KMS-11 (cell line): Measurements from ENCODE around the gene PCP4L1.

Experiments used
- H2AFZ ChIP-seq: fragments of 200-600 bp; sonication (generic); 2 replicates; pipeline ENCODE4 v1.6.1; 2016; ENCODE audit warnings: antibody characterized with exemption, mixed run types, low read depth
- H3K27ac ChIP-seq: fragments of 200-600 bp; sonication (generic); 2 replicates; pipeline ENCODE4 v1.6.1; 2016; ENCODE audit warnings: mild to moderate bottlenecking, mixed run types
- H3K27me3 ChIP-seq: fragments of 200-600 bp; sonication (generic); 2 replicates; pipeline ENCODE4 v1.6.1; 2017; ENCODE audit warnings: mild to moderate bottlenecking, low read depth, mixed run types, moderate library complexity; ENCODE audit not compliant: insufficient read depth
- H3K36me3 ChIP-seq: fragments of 200-600 bp; sonication (generic); 2 replicates; pipeline ENCODE4 v1.6.1; 2017; ENCODE audit warnings: mild to moderate bottlenecking, mixed run types; ENCODE audit not compliant: insufficient read depth
- H3K4me1 ChIP-seq: fragments of 200-600 bp; sonication (generic); 2 replicates; pipeline ENCODE4 v1.6.1; 2016; ENCODE audit warnings: mild to moderate bottlenecking, low read depth, mixed run types; ENCODE audit not compliant: poor library complexity, severe bottlenecking
- H3K4me2 ChIP-seq: fragments of 200-600 bp; sonication (generic); 2 replicates; pipeline ENCODE4 v1.7.0; 2016; ENCODE audit warnings: mild to moderate bottlenecking, mixed run types
- H3K4me3 ChIP-seq: fragments of 200-600 bp; sonication (generic); IDR thresholded peaks from 2 replicates; pipeline ENCODE4 v1.6.1; 2017; ENCODE audit warnings: low read depth, low read length, mixed read lengths; ENCODE audit not compliant: insufficient read depth
- H3K79me2 ChIP-seq: fragments of 200-600 bp; sonication (generic); 2 replicates; pipeline ENCODE4 v1.6.1; 2016; ENCODE audit warnings: low read depth, mixed run types; ENCODE audit not compliant: insufficient read depth
- H3K9ac ChIP-seq: fragments of 200-600 bp; sonication (generic); 2 replicates; pipeline ENCODE4 v1.6.1; 2016; ENCODE audit warnings: mild to moderate bottlenecking, mixed run types
- H4K20me1 ChIP-seq: fragments of 200-600 bp; sonication (generic); 2 replicates; pipeline ENCODE4 v1.6.1; 2016; ENCODE audit warnings: mild to moderate bottlenecking, mixed run types; ENCODE audit not compliant: insufficient read depth
- TF ChIP-seq, protein P1 (sequence below): fragments of 200-600 bp; sonication (generic); conservative IDR thresholded peaks from 2 replicates; pipeline ENCODE4 v1.6.1; 2017; ENCODE audit warnings: low read depth, mild to moderate bottlenecking, antibody characterized with exemption, low read length, moderate library complexity, mixed read lengths

PCP4L1 gene

DNA sequence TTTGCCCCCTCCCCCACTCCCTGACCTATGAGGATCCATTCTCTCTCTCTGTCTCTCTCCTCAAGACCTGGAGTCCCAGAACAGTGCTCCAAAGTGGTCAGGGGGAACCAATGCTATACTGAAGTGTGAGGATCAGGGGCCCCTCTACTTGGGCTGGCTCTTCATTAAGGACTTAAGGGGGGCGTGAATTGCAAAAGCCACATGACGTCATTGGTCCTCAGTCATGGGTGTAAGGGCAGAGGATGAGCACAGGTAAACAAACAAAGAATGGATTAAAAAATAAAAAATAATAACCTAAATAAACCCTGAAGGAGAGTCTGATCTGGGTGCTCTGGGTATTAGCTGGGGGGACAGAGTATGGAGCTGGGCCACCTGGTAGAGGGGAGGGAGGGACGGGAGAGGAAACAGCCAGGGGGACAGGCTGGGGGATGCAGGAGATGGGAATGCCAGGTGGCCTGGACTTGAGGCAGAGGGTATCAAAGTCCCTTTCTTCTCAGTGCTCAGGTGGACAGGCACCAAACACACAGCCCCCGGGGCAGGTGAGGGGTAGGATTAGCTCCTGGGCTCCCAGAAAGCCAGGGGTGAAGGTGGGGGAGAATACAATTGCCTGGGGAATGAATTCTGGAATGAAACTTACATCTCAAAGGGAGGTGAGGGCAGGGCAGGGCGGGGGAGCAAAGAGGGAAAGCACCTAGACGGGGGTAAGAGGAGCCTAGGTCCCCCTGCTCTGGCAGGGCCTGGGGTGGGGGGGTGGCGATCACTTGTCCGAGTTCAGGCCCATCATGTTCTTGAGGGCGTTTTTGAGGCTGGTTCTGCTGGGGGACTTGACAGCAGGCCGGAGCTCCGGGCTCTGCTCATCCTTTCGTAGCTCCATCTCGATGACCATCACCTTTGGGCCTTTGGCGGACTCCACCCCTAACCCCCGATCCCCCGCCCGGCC, 46.7 kb downstream of the PCP4L1 start:
- H3K79me2 ChIP-seq: no peaks in the 10 kb centered on the region
- peaks cover 7% of the 10 kb centered on the region for H3K4me1 ChIP-seq
- no peak overlapping the region for H3K4me3 ChIP-seq
- H3K27me3 ChIP-seq: no peaks in the 10 kb centered on the region
- H3K27ac ChIP-seq: no peak overlapping the region
- H3K4me2 ChIP-seq: no peak overlapping the region
- H3K9ac ChIP-seq: no peak overlapping the region
- TF ChIP-seq, protein P1, sequence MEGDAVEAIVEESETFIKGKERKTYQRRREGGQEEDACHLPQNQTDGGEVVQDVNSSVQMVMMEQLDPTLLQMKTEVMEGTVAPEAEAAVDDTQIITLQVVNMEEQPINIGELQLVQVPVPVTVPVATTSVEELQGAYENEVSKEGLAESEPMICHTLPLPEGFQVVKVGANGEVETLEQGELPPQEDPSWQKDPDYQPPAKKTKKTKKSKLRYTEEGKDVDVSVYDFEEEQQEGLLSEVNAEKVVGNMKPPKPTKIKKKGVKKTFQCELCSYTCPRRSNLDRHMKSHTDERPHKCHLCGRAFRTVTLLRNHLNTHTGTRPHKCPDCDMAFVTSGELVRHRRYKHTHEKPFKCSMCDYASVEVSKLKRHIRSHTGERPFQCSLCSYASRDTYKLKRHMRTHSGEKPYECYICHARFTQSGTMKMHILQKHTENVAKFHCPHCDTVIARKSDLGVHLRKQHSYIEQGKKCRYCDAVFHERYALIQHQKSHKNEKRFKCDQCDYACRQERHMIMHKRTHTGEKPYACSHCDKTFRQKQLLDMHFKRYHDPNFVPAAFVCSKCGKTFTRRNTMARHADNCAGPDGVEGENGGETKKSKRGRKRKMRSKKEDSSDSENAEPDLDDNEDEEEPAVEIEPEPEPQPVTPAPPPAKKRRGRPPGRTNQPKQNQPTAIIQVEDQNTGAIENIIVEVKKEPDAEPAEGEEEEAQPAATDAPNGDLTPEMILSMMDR: no peak
- no peaks in the 10 kb centered on the region for H4K20me1 ChIP-seq
- no peaks in the 10 kb centered on the region for H3K36me3 ChIP-seq
- H2AFZ ChIP-seq: no peak overlapping the region

DNA sequence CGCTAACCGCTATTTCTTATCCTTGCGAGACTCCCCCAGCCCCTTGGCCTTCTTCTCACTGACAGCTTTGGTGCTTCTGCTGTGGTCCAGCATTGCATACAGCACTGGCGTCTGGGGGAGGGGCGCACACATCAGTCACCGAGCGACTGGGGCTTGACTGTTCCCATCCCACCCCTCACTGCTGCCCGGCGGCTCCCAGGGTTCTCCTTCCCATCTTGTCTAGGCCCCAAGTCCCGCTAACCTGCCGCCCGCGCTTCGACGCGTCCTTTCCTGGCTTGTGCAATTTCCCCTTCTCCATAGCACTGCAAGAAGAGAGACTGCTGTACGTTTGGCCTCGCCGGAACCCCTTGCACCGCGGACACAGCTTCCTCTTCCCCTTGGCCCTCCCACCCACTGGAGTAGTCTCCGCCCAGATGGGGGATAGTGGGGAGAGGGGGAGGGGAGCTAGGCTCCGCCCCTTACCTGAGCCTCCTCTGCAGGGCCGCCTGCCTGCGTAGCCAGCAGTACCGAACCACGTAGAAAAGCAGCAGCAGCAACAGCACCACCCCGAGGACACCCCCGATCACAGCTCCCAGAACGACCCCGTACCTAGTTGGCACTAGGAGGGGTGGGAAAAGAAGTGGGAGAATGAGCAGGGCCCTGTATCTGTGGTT, 47.4 kb downstream of the PCP4L1 start:
- H3K4me3 ChIP-seq: no peak overlapping the region
- H3K4me1 ChIP-seq: peaks cover 7% of the 10 kb centered on the region
- TF ChIP-seq, protein P1: no peak
- no peaks in the 10 kb centered on the region for H3K27me3 ChIP-seq
- H3K27ac ChIP-seq: no peak overlapping the region
- no peaks in the 10 kb centered on the region for H3K36me3 ChIP-seq
- no peaks in the 10 kb centered on the region for H4K20me1 ChIP-seq
- H3K79me2 ChIP-seq: no peaks in the 10 kb centered on the region
- H2AFZ ChIP-seq: no peak overlapping the region; the same call in 1 of the 2 replicates
- no peak overlapping the region for H3K9ac ChIP-seq
- no peak overlapping the region for H3K4me2 ChIP-seq

DNA sequence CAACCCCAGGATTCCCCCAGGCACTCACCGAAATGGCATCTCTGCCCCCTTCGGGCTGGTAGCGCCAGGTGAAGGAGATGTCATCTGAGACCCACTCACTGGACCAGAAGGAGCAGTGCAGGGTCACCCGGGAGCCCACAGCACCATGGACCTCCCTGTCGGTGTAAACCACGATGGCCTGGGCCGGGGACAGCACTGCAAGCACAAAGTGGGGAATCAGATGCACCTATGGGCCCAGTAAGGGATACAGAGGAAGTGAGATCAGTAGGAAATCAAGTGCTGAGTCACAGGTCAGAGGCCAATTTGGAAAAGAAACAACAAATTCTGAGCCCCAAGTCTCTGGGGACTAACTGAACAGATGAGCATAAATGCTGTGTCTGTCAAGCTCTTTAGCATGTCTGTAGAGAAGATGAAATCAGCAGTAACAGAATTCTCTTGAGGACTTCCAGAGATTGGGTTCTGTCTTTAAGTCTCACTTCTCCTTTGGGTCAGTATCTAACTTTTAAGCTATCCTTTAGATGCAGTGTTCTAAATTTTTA, 48.8 kb downstream of the PCP4L1 start:
- TF ChIP-seq, protein P1: no peak
- Histone ChIP-seq H3K4me1 (peaks cover 7% of the 10 kb centered on the region), H3K27ac (no peak overlapping the region), H4K20me1 (no peaks in the 10 kb centered on the region), H3K79me2 (no peaks in the 10 kb centered on the region), H3K36me3 (no peaks in the 10 kb centered on the region), H3K4me3 (no peak overlapping the region), H3K9ac (no peak overlapping the region), H3K4me2 (no peak overlapping the region), H3K27me3 (no peaks in the 10 kb centered on the region), H2AFZ (peak overlapping the region; percentile 39; the same call in 1 of the 2 replicates)

DNA sequence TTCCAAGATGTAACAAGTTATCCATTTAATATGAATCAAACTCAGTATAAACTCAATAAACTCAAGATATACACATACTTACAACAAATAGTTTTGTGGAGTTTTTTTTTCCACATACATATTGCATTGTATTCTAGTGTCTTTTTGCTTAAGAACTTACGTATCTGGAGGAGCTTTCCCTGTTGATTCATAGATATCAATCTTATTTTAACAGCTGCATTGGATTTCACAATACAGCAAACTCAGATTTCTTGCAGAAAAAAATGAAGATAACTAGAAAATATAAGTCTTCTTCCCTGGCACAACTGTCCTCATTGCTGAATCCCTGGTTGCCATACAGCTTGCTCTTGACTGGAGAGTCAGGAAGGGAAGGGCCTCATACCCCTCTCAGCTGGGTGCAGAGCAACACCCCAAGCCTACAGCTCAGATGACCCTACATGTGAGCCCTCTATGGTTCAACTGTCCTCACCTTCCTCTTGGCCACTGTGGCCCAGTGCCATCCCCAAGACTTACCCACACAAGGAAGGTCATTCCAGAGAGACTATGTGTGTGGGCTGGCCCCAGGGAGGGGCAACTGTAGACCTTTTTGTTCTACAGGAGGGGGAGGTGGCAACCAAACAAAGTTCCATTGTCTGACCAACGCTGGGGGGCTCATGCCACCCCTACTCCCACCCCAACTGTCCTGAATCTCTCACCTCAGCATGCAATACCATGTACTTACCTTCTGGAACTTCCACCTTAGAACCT, 49.5 kb downstream of the PCP4L1 start:
- H2AFZ ChIP-seq: no peak overlapping the region
- H3K4me1 ChIP-seq: peaks cover 7% of the 10 kb centered on the region
- no peak overlapping the region for H3K9ac ChIP-seq
- H4K20me1 ChIP-seq: no peaks in the 10 kb centered on the region
- no peak overlapping the region for H3K27ac ChIP-seq
- no peaks in the 10 kb centered on the region for H3K36me3 ChIP-seq
- TF ChIP-seq, protein P1: no peak
- H3K79me2 ChIP-seq: no peaks in the 10 kb centered on the region
- no peak overlapping the region for H3K4me3 ChIP-seq
- H3K4me2 ChIP-seq: no peak overlapping the region
- no peaks in the 10 kb centered on the region for H3K27me3 ChIP-seq
